Measurements from ENCODE around the gene PTRHD1. TPM values are rescaled to one million over a fixed set of nuclear protein-coding genes. Genes with fewer than 3 reads are reported as not detected.

Gene PTRHD1
- total RNA-seq, 6 donors from 2014 or later: 13.8 to 45.8 (median 27.6) TPM

GRCh38 chr2:24824966-24825882 is 32.0 kb upstream of the PTRHD1 start:
- Histone ChIP-seq H3K9me3 (no peaks in the 10 kb centered on the region), H3K27ac (no peak overlapping the region), H3K4me3 (no peak overlapping the region), H3K36me3 (peaks cover 0 to 21% (median 10%) of the 10 kb centered on the region in 4 donors), H3K27me3 (no peaks in the 10 kb centered on the region), H3K4me1 (peaks cover 5 to 12% (median 8%) of the 10 kb centered on the region in 4 donors)
- ATAC-seq (ENCODE audit: low FRiP score in 2 of 2) (no peak), DNase-seq (no peak)
- 84 to 87% methylated on average over 16 of the region's 16 CpGs for WGBS, 2 donors
- TF ChIP-seq, protein P1, sequence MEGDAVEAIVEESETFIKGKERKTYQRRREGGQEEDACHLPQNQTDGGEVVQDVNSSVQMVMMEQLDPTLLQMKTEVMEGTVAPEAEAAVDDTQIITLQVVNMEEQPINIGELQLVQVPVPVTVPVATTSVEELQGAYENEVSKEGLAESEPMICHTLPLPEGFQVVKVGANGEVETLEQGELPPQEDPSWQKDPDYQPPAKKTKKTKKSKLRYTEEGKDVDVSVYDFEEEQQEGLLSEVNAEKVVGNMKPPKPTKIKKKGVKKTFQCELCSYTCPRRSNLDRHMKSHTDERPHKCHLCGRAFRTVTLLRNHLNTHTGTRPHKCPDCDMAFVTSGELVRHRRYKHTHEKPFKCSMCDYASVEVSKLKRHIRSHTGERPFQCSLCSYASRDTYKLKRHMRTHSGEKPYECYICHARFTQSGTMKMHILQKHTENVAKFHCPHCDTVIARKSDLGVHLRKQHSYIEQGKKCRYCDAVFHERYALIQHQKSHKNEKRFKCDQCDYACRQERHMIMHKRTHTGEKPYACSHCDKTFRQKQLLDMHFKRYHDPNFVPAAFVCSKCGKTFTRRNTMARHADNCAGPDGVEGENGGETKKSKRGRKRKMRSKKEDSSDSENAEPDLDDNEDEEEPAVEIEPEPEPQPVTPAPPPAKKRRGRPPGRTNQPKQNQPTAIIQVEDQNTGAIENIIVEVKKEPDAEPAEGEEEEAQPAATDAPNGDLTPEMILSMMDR (IDR thresholded peaks at IDR 0.05): peak in 5 of 6 experiments; percentile 20 to 55 (median 25)
- TF ChIP-seq POLR2AphosphoS5 (IDR thresholded peaks at IDR 0.05): no peak

DNA sequence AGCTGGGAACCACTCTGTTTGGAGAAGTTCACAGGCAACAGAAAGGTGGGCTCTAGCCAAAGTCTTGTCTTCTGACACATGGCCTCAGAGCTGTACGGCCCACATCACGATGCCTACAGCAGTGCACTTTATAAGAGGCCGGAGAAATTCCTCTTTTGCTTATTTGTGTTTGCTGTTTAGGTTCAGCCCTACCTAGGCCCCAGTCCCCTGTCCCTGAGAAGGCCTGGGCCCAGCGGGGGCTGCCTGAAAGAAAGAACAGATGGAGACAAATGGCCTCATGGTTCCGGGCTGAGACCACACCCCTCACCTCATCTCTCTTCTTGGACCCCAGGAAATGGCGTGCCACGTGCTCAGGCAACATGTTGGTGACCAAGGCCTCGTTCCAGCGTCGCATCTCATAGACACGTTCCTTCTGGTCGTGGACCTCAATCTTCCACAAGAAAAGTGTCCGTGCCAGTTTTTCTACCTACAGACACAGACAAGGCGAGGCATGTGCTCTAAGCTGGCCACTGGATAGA is 30.9 kb upstream of the PTRHD1 start:
- TF ChIP-seq POLR2A (IDR thresholded peaks at IDR 0.05) (no peak), POLR2AphosphoS5 (IDR thresholded peaks at IDR 0.05) (no peak), EP300 (IDR thresholded peaks at IDR 0.05) (no peak)
- TF ChIP-seq, protein P1 (IDR thresholded peaks at IDR 0.05): no peak
- ATAC-seq (ENCODE audit: low FRiP score in 2 of 2): no peak

DNA sequence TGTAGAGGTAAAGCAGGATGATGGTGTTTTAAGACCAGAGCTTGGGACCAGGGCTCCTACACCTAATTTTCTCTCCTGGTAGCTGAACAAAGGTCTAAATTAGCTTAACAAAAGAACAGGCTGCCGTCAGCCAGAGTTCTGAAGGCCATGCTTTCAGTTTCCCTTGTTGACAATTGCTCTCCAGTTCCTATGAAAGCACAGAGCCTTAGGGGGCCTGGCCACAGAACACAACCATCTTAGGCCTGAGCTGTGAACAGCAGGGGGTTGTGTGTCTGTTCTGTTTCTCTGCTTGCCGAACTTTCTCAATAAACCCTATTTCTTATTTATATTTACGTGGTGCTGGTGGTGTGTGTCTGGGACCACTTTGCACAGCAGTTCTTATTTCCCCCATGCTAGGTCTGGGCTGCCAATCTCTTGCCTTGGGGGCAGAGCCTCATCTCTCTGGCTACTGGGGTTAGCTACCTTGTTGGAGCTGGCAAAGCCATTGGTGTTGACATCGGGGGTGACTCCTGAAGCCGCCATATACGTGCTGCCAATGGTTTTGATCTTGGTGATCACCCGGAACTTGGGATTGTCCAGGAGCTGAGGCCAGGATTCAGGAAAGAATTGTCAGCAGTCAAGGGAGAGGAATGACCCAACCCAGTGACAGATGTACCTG is 29.0 kb upstream of the PTRHD1 start:
- Histone ChIP-seq H3K27me3 (no peaks in the 10 kb centered on the region), H3K27ac (no peak overlapping the region), H3K36me3 (peaks cover 0 to 35% (median 25%) of the 10 kb centered on the region in 4 donors), H3K9me3 (no peaks in the 10 kb centered on the region), H3K4me1 (peaks cover under 1 to 5% (median 3%) of the 10 kb centered on the region in 4 donors), H3K4me3 (no peak overlapping the region)
- WGBS, 2 donors: 88 to 90% methylated on average over 7 of the region's 7 CpGs
- ATAC-seq (ENCODE audit: low FRiP score in 2 of 2): no peak
- TF ChIP-seq EP300 (IDR thresholded peaks at IDR 0.05) (no peak), POLR2AphosphoS5 (IDR thresholded peaks at IDR 0.05) (no peak), POLR2A (IDR thresholded peaks at IDR 0.05) (no peak)
- TF ChIP-seq, protein P1 (IDR thresholded peaks at IDR 0.05): no peak
- DNase-seq: no peak

More for the DNA sequence above, 30.9 kb upstream of the PTRHD1 start:
- Histone ChIP-seq H3K27me3 (no peaks in the 10 kb centered on the region), H3K4me3 (no peak overlapping the region), H3K4me1 (peaks cover 5 to 12% (median 8%) of the 10 kb centered on the region in 4 donors), H3K27ac (no peak overlapping the region), H3K36me3 (peaks cover 0 to 30% (median 20%) of the 10 kb centered on the region in 4 donors), H3K9me3 (no peaks in the 10 kb centered on the region)
- 94 to 95% methylated on average over 14 of the region's 14 CpGs for WGBS, 2 donors
- DNase-seq: no peak

DNA sequence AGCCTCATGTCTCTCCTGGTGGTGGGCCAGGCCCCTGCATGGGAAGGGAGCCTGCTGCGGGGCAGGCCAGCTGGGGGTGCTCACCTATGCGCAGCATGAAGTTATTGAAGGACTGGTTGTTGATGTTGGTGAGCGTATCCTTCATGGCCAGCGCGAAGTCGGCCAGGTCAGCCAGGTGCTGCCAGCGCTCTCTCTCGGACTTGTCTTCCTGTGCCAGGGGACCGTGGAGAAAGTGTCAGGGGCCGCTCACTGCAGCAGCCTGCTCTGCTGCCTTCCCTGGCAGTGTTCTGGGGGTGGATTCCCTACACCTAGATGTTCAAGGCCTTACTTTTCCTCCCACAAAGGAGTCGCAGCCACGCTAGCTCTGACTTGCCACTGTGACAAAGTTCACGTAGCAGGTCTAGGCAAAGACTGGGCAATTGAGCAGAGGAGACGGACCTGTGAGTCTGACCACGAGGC is 28.3 kb upstream of the PTRHD1 start:
- no peak overlapping the region for H3K27ac ChIP-seq
- no peak overlapping the region for H3K4me3 ChIP-seq
- no peak for DNase-seq
- TF ChIP-seq EP300 (IDR thresholded peaks at IDR 0.05): no peak
- TF ChIP-seq POLR2A (IDR thresholded peaks at IDR 0.05): no peak
- TF ChIP-seq POLR2AphosphoS5 (IDR thresholded peaks at IDR 0.05): no peak
- TF ChIP-seq, protein P1 (IDR thresholded peaks at IDR 0.05): no peak
- H3K9me3 ChIP-seq: no peaks in the 10 kb centered on the region
- no peaks in the 10 kb centered on the region for H3K27me3 ChIP-seq
- peaks cover 0 to 4% (median 0%) of the 10 kb centered on the region in 4 donors for H3K4me1 ChIP-seq
- ATAC-seq (ENCODE audit: low FRiP score in 2 of 2): no peak
- peaks cover 0 to 35% (median 28%) of the 10 kb centered on the region in 4 donors for H3K36me3 ChIP-seq
- WGBS, 2 donors: 57 to 91% methylated on average over 2 to 15 of the region's 15 CpGs
